ENCODE results near the gene DYNLL1.
"Not testable (repeated sequence)": the region's sequence is repeated elsewhere in the genome, so short reads cannot be mapped to it uniquely, and the experiment has no call there.

Gene DYNLL1

GRCh38 chr12:120475643-120476042 lies 20.3 kb upstream of the DYNLL1 start:
- no peak for DNase-seq

- DNase-seq: no peak
Observed at GRCh38 chr12:120479458-120479857, 16.5 kb upstream of the DYNLL1 start.

GRCh38 chr12:120480211-120480610 lies 15.7 kb upstream of the DYNLL1 start:
- no peak for DNase-seq

- DNase-seq: no peak
Observed at GRCh38 chr12:120481022-120481767, 14.7 kb upstream of the DYNLL1 start.

GRCh38 chr12:120483621-120484020 lies 12.3 kb upstream of the DYNLL1 start:
- peak; percentile 42 to 51 for DNase-seq

- no peak for DNase-seq
Observed at GRCh38 chr12:120485961-120486881, 9.7 kb upstream of the DYNLL1 start.

GRCh38 chr12:120487552-120487951 lies 8.4 kb upstream of the DYNLL1 start:
- not testable (repeated sequence) for DNase-seq

- DNase-seq: no peak
Observed at GRCh38 chr12:120488057-120488640, 7.8 kb upstream of the DYNLL1 start.

- peak in 1 of 2 experiments; percentile 2 for DNase-seq
Observed at GRCh38 chr12:120489018-120489417, 6.9 kb upstream of the DYNLL1 start.

- no peak for DNase-seq
Observed at GRCh38 chr12:120490325-120490724, 5.6 kb upstream of the DYNLL1 start.

GRCh38 chr12:120490833-120491512 lies 4.9 kb upstream of the DYNLL1 start:
- DNase-seq: no peak

- no peak for DNase-seq
Observed at GRCh38 chr12:120495186-120495730, 655 bp upstream of the DYNLL1 start.

GRCh38 chr12:120496413-120497340 lies 764 bp downstream of the DYNLL1 start:
- peak; percentile 17 to 37 for DNase-seq

GRCh38 chr12:120497524-120498150 lies 1.7 kb downstream of the DYNLL1 start:
- DNase-seq: no peak

GRCh38 chr12:120498870-120499515 lies 3.1 kb downstream of the DYNLL1 start:
- DNase-seq: no peak

GRCh38 chr12:120500581-120500980 lies 4.7 kb downstream of the DYNLL1 start:
- no peak for DNase-seq

GRCh38 chr12:120504587-120504986 lies 8.7 kb downstream of the DYNLL1 start:
- no peak for DNase-seq

- no peak for DNase-seq
Observed at GRCh38 chr12:120508537-120508936, 12.6 kb downstream of the DYNLL1 start.

GRCh38 chr12:120514002-120514401 lies 18.1 kb downstream of the DYNLL1 start:
- no peak for DNase-seq

- DNase-seq: no peak
Observed at GRCh38 chr12:120515496-120515895, 19.6 kb downstream of the DYNLL1 start.

Measured in AML-193 (cell line).